Panc1 (cell line): ENCODE results near the gene DAAM2. TPM values are rescaled to one million over a fixed set of nuclear protein-coding genes. Genes with fewer than 3 reads are reported as not detected.

ENCODE experiments used
- ATAC-seq: fragments of 200-7000 bp; cut with Tn5 transposase; 2 replicates; pipeline ENCODE4 v1.9.1; 2020; ENCODE audit warnings: mild to moderate bottlenecking, moderate library complexity
- BruUV-seq: library from RNA; stranded (reverse); fragments of 400-500 nt; replicated peaks from 2 replicates; lab custom pipeline; 2021; lab: Mats Ljungman, UMichigan
- CTCF ChIA-PET: fragments of 300-600 bp; sonication (Branson Sonifier 250); formaldehyde crosslinking; loops from one replicate; lab custom pipeline; 2022; ENCODE audit warnings: antibody characterized with exemption; lab: Charles Lee
- POLR2A ChIA-PET: fragments of 300-600 bp; sonication (Branson Sonifier 250); formaldehyde crosslinking; loops from one replicate; lab custom pipeline; 2022; ENCODE audit warnings: antibody characterized with exemption; lab: Charles Lee
- DNase-seq: peaks from one replicate; pipeline ENCODE4 v3.0.0-alpha.2; 2010; ENCODE audit warnings: low read depth, low spot score
- H3K27ac ChIP-seq: 2 replicates; pipeline ENCODE4 v1.5.1; 2011; ENCODE audit warnings: mild to moderate bottlenecking, low read length, inconsistent platforms
- H3K27me3 ChIP-seq: fragments of 200-500 bp; sonication (Bioruptor generic); 2 replicates; pipeline ENCODE4 v1.6.0; 2014; ENCODE audit warnings: low read length, inconsistent platforms; ENCODE audit not compliant: control insufficient read depth, insufficient read depth
- H3K36me3 ChIP-seq: fragments of 200-500 bp; sonication (Bioruptor generic); 2 replicates; pipeline ENCODE4 v1.5.1; 2014; ENCODE audit warnings: inconsistent platforms, mild to moderate bottlenecking, low read length, moderate library complexity; ENCODE audit not compliant: control insufficient read depth, insufficient read depth
- H3K4me1 ChIP-seq: 2 replicates; pipeline ENCODE4 v1.5.1; 2011; ENCODE audit warnings: inconsistent platforms, mild to moderate bottlenecking, low read length, moderate library complexity; ENCODE audit not compliant: control insufficient read depth, insufficient read depth
- H3K4me3 ChIP-seq, 2 experiments: 2 replicates each; pipeline ENCODE4 v1.5.1; 2011 to 2012; ENCODE audit warnings: low read depth in 2 of 2, low read length in 2 of 2, mild to moderate bottlenecking in 2 of 2, inconsistent platforms in 1 of 2, moderate library complexity in 1 of 2
- H3K9me3 ChIP-seq: fragments of 200-500 bp; sonication (Bioruptor generic); 2 replicates; pipeline ENCODE4 v1.5.1; 2014; ENCODE audit warnings: low read depth, mild to moderate bottlenecking, inconsistent platforms, low read length, moderate library complexity; ENCODE audit not compliant: control insufficient read depth, insufficient read depth
- POLR2AphosphoS5 ChIP-seq: IDR thresholded peaks from 2 replicates; pipeline ENCODE4 v1.6.1; 2012; ENCODE audit warnings: mild to moderate bottlenecking, low read depth, low read length, moderate library complexity
- SIN3A ChIP-seq: IDR thresholded peaks from 2 replicates; pipeline ENCODE4 v1.6.1; 2012; ENCODE audit warnings: low read depth, mild to moderate bottlenecking, low read length, moderate library complexity, borderline replicate concordance; ENCODE audit not compliant: insufficient read depth
- TCF7L2 ChIP-seq: IDR thresholded peaks from 2 replicates; pipeline ENCODE4 v1.6.1; 2011; ENCODE audit warnings: mild to moderate bottlenecking, low read depth, low read length, inconsistent platforms
- in situ Hi-C: cut with HindIII; loops from 2 replicates; pipeline ENCODE4 v1.10.0; 2016; ENCODE audit warnings: low sequenced_read_pairs, low pct_unique_long_range_greater_than_20kb
- intact Hi-C: fragments of 100-400 bp; cut with micrococcal nuclease; formaldehyde crosslinking; loops from one replicate; pipeline ENCODE4 v1.10.0; 2022; ENCODE audit not compliant: unreplicated experiment
- total RNA-seq: library from RNA; stranded (reverse); gene quantifications from one replicate; pipeline ENCODE4 v1.2.1, GENCODE V29; 2021; ENCODE audit not compliant: unreplicated experiment
- TF ChIP-seq, protein P1 (sequence below): fragments of 450-650 bp; IDR thresholded peaks from 2 replicates; pipeline ENCODE4 v1.5.1; 2017; ENCODE audit warnings: mild to moderate bottlenecking
- TF ChIP-seq, protein P2 (sequence below), 2 experiments: IDR thresholded peaks; 2 replicates each; pipeline ENCODE4 v1.6.1; 2011 to 2012; ENCODE audit warnings: low read depth in 2 of 2, control low read depth in 1 of 2, low read length in 1 of 2, mild to moderate bottlenecking in 1 of 2, moderate library complexity in 1 of 2; ENCODE audit not compliant: insufficient read depth in 1 of 2

The DAAM2 gene
- total RNA-seq, 1 experiment from 2014 or later: not detected

DNA sequence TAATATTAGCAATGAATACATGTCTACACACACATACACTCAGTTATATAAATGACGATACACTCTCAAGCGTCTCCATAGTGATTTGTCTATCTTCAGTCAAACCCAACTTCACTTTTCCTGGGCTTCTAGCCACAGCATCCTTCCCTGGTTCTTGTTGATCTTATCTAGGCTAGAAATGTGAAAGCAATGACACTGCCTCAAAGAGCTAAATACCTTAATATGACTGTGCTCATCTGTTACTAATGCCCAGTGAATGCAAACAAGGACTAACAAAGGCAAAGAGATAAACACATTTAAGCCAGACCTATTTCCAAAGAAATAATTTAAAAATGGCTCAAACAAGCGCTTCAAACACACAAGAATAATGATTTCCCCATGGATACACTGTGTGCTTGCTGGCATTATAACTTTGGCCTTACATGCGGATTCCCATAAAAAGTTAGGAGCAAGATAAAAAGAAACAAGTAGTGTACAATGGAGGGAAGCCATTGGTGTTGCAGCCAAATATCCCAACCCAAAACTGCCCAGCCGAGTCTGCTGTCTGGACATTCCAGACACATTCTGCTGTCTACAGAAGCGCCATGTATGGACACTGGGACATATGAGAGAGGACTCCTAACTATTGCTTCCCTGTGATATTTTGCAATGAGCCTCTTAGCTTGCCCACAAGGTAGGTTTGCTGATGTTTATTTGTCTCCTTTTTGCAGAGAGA is 19.5 kb upstream of the DAAM2 start:
- intact Hi-C loops (no loop called here), in situ Hi-C loops (no loop called here)
- Histone ChIP-seq H3K36me3 (no peaks in the 10 kb centered on the region), H3K27ac (no peak overlapping the region), H3K4me3 (no peak overlapping the region), H3K9me3 (no peaks in the 10 kb centered on the region), H3K27me3 (no peaks in the 10 kb centered on the region), H3K4me1 (no peaks in the 10 kb centered on the region)
- POLR2A ChIA-PET: no interaction called here
- DNase-seq: no peak
- no TSS peak for BruUV-seq
- CTCF ChIA-PET: no interaction called here
- ATAC-seq: no peak
- TF ChIP-seq SIN3A (no peak), POLR2AphosphoS5 (no peak)
- TF ChIP-seq, protein P1, sequence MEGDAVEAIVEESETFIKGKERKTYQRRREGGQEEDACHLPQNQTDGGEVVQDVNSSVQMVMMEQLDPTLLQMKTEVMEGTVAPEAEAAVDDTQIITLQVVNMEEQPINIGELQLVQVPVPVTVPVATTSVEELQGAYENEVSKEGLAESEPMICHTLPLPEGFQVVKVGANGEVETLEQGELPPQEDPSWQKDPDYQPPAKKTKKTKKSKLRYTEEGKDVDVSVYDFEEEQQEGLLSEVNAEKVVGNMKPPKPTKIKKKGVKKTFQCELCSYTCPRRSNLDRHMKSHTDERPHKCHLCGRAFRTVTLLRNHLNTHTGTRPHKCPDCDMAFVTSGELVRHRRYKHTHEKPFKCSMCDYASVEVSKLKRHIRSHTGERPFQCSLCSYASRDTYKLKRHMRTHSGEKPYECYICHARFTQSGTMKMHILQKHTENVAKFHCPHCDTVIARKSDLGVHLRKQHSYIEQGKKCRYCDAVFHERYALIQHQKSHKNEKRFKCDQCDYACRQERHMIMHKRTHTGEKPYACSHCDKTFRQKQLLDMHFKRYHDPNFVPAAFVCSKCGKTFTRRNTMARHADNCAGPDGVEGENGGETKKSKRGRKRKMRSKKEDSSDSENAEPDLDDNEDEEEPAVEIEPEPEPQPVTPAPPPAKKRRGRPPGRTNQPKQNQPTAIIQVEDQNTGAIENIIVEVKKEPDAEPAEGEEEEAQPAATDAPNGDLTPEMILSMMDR: no peak
- TF ChIP-seq, protein P2, sequence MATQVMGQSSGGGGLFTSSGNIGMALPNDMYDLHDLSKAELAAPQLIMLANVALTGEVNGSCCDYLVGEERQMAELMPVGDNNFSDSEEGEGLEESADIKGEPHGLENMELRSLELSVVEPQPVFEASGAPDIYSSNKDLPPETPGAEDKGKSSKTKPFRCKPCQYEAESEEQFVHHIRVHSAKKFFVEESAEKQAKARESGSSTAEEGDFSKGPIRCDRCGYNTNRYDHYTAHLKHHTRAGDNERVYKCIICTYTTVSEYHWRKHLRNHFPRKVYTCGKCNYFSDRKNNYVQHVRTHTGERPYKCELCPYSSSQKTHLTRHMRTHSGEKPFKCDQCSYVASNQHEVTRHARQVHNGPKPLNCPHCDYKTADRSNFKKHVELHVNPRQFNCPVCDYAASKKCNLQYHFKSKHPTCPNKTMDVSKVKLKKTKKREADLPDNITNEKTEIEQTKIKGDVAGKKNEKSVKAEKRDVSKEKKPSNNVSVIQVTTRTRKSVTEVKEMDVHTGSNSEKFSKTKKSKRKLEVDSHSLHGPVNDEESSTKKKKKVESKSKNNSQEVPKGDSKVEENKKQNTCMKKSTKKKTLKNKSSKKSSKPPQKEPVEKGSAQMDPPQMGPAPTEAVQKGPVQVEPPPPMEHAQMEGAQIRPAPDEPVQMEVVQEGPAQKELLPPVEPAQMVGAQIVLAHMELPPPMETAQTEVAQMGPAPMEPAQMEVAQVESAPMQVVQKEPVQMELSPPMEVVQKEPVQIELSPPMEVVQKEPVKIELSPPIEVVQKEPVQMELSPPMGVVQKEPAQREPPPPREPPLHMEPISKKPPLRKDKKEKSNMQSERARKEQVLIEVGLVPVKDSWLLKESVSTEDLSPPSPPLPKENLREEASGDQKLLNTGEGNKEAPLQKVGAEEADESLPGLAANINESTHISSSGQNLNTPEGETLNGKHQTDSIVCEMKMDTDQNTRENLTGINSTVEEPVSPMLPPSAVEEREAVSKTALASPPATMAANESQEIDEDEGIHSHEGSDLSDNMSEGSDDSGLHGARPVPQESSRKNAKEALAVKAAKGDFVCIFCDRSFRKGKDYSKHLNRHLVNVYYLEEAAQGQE (IDR thresholded peaks at IDR 0.05; ENCODE audit: insufficient read depth in 1 of 2, low read depth in 2 of 2, low read length in 1 of 2): no peak

DNA sequence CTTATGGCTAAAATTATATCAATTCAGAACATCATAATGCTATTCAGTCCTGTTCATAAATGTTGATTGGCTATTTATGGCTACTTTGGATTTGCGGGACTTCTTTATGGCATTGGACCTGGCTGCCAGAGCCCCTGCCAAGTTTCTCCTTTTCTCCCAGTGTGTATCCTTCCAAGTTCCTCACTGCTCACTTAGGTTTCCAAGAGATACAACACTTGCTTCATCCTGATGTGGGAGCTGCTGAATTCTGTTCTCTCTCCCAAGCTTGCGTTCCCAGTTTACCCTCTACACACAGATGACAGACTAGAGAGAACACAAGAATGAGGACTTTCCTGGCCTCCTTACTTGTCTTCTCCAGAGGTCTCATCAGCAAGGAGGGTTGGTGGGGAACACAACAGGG is 18.4 kb upstream of the DAAM2 start:
- Histone ChIP-seq H3K27me3 (no peaks in the 10 kb centered on the region), H3K9me3 (no peaks in the 10 kb centered on the region), H3K36me3 (no peaks in the 10 kb centered on the region), H3K4me3 (no peak overlapping the region), H3K27ac (no peak overlapping the region), H3K4me1 (no peaks in the 10 kb centered on the region)
- no peak for DNase-seq
- TF ChIP-seq SIN3A (no peak), POLR2AphosphoS5 (no peak), TCF7L2 (no peak)
- TF ChIP-seq, protein P2 (IDR thresholded peaks at IDR 0.05; ENCODE audit: insufficient read depth in 1 of 2, low read depth in 2 of 2, low read length in 1 of 2): no peak
- TF ChIP-seq, protein P1: no peak
- intact Hi-C loops (no loop called here), in situ Hi-C loops (no loop called here)
- no peak for ATAC-seq
- no TSS peak for BruUV-seq
- POLR2A ChIA-PET: no interaction called here
- CTCF ChIA-PET: no interaction called here
